ENCODE measurements around the gene PDE10A. TPM values are rescaled to one million over a fixed set of nuclear protein-coding genes. Genes with fewer than 3 reads are reported as not detected.
A peak's percentile ranks its signal among the peaks of the same experiment; 100 is the strongest.

PDE10A gene
- total RNA-seq, 1 donor from 2014 or later: 17.3 TPM

- TF ChIP-seq EZH2 (IDR thresholded peaks at IDR 0.05) (no peak), EZH2phosphoT487 (IDR thresholded peaks at IDR 0.05) (no peak), CTCF (IDR thresholded peaks at IDR 0.05) (no peak)
- Histone ChIP-seq H3K36me3 (no peaks in the 10 kb centered on the region), H3K4me2 (no peak overlapping the region), H3K27ac (no peak overlapping the region), H3K9me3 (ENCODE audit: low read depth) (no peaks in the 10 kb centered on the region), H3K4me1 (no peaks in the 10 kb centered on the region), H3K79me2 (ENCODE audit: low read depth) (no peaks in the 10 kb centered on the region), H3F3A (ENCODE audit: low read depth) (no peaks in the 10 kb centered on the region), H3K4me3 (no peak overlapping the region), H3K27me3 (no peaks in the 10 kb centered on the region), H3K9ac (no peak overlapping the region), H2AFZ (replicated peaks) (no peak overlapping the region), H4K20me1 (ENCODE audit: low read depth) (no peaks in the 10 kb centered on the region)
- Mint-ChIP-seq H3K27ac (no peak overlapping the region), H3K4me3 (no peak overlapping the region), H3K27me3 (ENCODE audit: insufficient read depth, low read depth) (peaks cover 2% of the 10 kb centered on the region), H3K9me3 (peaks cover 5% of the 10 kb centered on the region), H3K4me1 (peaks cover 3% of the 10 kb centered on the region), H3K36me3 (peaks cover 34% of the 10 kb centered on the region)
- DNase-seq (ENCODE audit: low spot score): no peak
Observed at GRCh38 chr6:165389534-165389933, 273.5 kb downstream of the PDE10A start.

- Mint-ChIP-seq H3K27me3 (ENCODE audit: insufficient read depth, low read depth) (peaks cover 2% of the 10 kb centered on the region), H3K36me3 (peaks cover 20% of the 10 kb centered on the region), H3K4me1 (peaks cover 4% of the 10 kb centered on the region), H3K4me3 (no peak overlapping the region), H3K27ac (peak overlapping the region; percentile 59), H3K9me3 (no peaks in the 10 kb centered on the region)
- H3F3A ChIP-seq (ENCODE audit: low read depth): no peaks in the 10 kb centered on the region
- no peak for TF ChIP-seq EZH2 (IDR thresholded peaks at IDR 0.05)
- TF ChIP-seq EZH2phosphoT487 (IDR thresholded peaks at IDR 0.05): no peak
- no peak for TF ChIP-seq CTCF (IDR thresholded peaks at IDR 0.05)
- H3K36me3 ChIP-seq: no peaks in the 10 kb centered on the region
- no peak overlapping the region for H3K4me3 ChIP-seq
- H3K27ac ChIP-seq: no peak overlapping the region
- H3K4me2 ChIP-seq: no peak overlapping the region
- DNase-seq (ENCODE audit: low spot score): no peak
- no peaks in the 10 kb centered on the region for H3K27me3 ChIP-seq
- no peaks in the 10 kb centered on the region for H3K9me3 ChIP-seq (ENCODE audit: low read depth)
- H3K9ac ChIP-seq: no peak overlapping the region
- H3K4me1 ChIP-seq: no peaks in the 10 kb centered on the region
- H3K79me2 ChIP-seq (ENCODE audit: low read depth): no peaks in the 10 kb centered on the region
- H2AFZ ChIP-seq (replicated peaks): no peak overlapping the region
- H4K20me1 ChIP-seq (ENCODE audit: low read depth): no peaks in the 10 kb centered on the region
Observed at GRCh38 chr6:165383323-165383722, 279.7 kb downstream of the PDE10A start.

- no peak overlapping the region for H3K27ac Mint-ChIP-seq
- no peaks in the 10 kb centered on the region for H3K79me2 ChIP-seq (ENCODE audit: low read depth)
- peaks cover 6% of the 10 kb centered on the region for H3K36me3 Mint-ChIP-seq
- H3K27me3 ChIP-seq: no peaks in the 10 kb centered on the region
- H3K4me2 ChIP-seq: no peak overlapping the region
- H3K9ac ChIP-seq: no peak overlapping the region
- no peak overlapping the region for H2AFZ ChIP-seq (replicated peaks)
- TF ChIP-seq EZH2phosphoT487 (IDR thresholded peaks at IDR 0.05): no peak
- TF ChIP-seq CTCF (IDR thresholded peaks at IDR 0.05): no peak
- no peak for TF ChIP-seq EZH2 (IDR thresholded peaks at IDR 0.05)
- no peaks in the 10 kb centered on the region for H3K9me3 ChIP-seq (ENCODE audit: low read depth)
- no peak for DNase-seq (ENCODE audit: low spot score)
- H4K20me1 ChIP-seq (ENCODE audit: low read depth): no peaks in the 10 kb centered on the region
- no peaks in the 10 kb centered on the region for H3F3A ChIP-seq (ENCODE audit: low read depth)
- no peak overlapping the region for H3K27ac ChIP-seq
- H3K27me3 Mint-ChIP-seq (ENCODE audit: insufficient read depth, low read depth): no peaks in the 10 kb centered on the region
- no peak overlapping the region for H3K4me3 ChIP-seq
- no peaks in the 10 kb centered on the region for H3K36me3 ChIP-seq
- H3K4me1 ChIP-seq: no peaks in the 10 kb centered on the region
- no peaks in the 10 kb centered on the region for H3K4me1 Mint-ChIP-seq
- H3K9me3 Mint-ChIP-seq: peaks cover 2% of the 10 kb centered on the region
- H3K4me3 Mint-ChIP-seq: no peak overlapping the region
Observed at GRCh38 chr6:165376100-165376499, 286.9 kb downstream of the PDE10A start.

Data from neural progenitor cell (in vitro differentiated cells).